H1 (cell line): ENCODE data around the gene FHL2. TPM values are rescaled to one million over a fixed set of nuclear protein-coding genes. Genes with fewer than 3 reads are reported as not detected.

Source experiments
- BCL11A ChIP-seq, 2 experiments: IDR thresholded peaks; one replicate each; pipeline ENCODE4 v1.6.1; 2011; ENCODE audit warnings: low read depth in 2 of 2, low read length in 2 of 2, mild to moderate bottlenecking in 2 of 2
- CBX5 ChIP-seq: fragments of 300-800, 300-1000 bp; sonication (generic); IDR thresholded peaks from 2 replicates; pipeline ENCODE4 v1.7.1; 2016; ENCODE audit warnings: antibody characterized with exemption, low read length, low read depth
- CTBP2 ChIP-seq: IDR thresholded peaks from 2 replicates; pipeline ENCODE4 v1.7.0; 2011; ENCODE audit warnings: borderline replicate concordance, mild to moderate bottlenecking, moderate library complexity, mixed read lengths, low read length; ENCODE audit not compliant: insufficient read depth, insufficient read length
- CTCF ChIP-seq, 3 experiments: IDR thresholded peaks; 1 replicate in 2 of 3; 2 replicates in 1 of 3; pipeline versions ENCODE4 v1.5.1 to v1.6.1; 2011; ENCODE audit warnings: low read length in 3 of 3, mild to moderate bottlenecking in 3 of 3, inconsistent platforms in 2 of 3, low read depth in 1 of 3, moderate library complexity in 1 of 3; ENCODE audit not compliant: insufficient read depth in 1 of 3; ENCODE audit errors: control extremely low read depth in 1 of 3
- EGR1 ChIP-seq: IDR thresholded peaks from 2 replicates; pipeline ENCODE4 v1.6.1; 2011; ENCODE audit warnings: low read depth, low read length, borderline replicate concordance
- EP300 ChIP-seq, 2 experiments: IDR thresholded peaks; 1 replicate in 1 of 2; 2 replicates in 1 of 2; pipeline ENCODE4 v1.6.1; 2011 to 2012; ENCODE audit warnings: low read depth in 2 of 2, low read length in 2 of 2, mild to moderate bottlenecking in 2 of 2, borderline replicate concordance in 1 of 2, inconsistent platforms in 1 of 2, moderate library complexity in 1 of 2
- GTF2F1 ChIP-seq: IDR thresholded peaks from 2 replicates; pipeline ENCODE4 v1.6.1; 2012; ENCODE audit warnings: low read depth, low read length, improper control_type of control experiment, borderline replicate concordance
- HDAC2 ChIP-seq, 2 experiments: fragments of 300-600 bp in 1 of 2; sonication (generic) in 1 of 2; IDR thresholded peaks; 2 replicates each; pipeline ENCODE4 v1.6.1; 2011 to 2012; ENCODE audit warnings: low read depth in 2 of 2, low read length in 2 of 2, mild to moderate bottlenecking in 2 of 2, moderate library complexity in 2 of 2, borderline replicate concordance in 1 of 2, inconsistent platforms in 1 of 2
- JUN ChIP-seq: IDR thresholded peaks from 2 replicates; pipeline ENCODE4 v1.6.1; 2011; ENCODE audit warnings: low read depth, mild to moderate bottlenecking, improper control_type of control experiment, low read length
- KDM1A ChIP-seq: fragments of 200-600, 300-600 bp; sonication (generic); IDR thresholded peaks from 2 replicates; pipeline ENCODE4 v1.7.1; 2016; ENCODE audit warnings: mild to moderate bottlenecking, low read length, borderline replicate concordance
- MAX ChIP-seq: IDR thresholded peaks from 2 replicates; pipeline ENCODE4 v1.6.1; 2012; ENCODE audit warnings: inconsistent platforms
- POU5F1 ChIP-seq: IDR thresholded peaks from 2 replicates; pipeline ENCODE4 v1.6.1; 2011; ENCODE audit warnings: low read depth, mild to moderate bottlenecking, low read length, moderate library complexity
- RFX5 ChIP-seq: IDR thresholded peaks from 2 replicates; pipeline ENCODE4 v1.6.1; 2011; ENCODE audit warnings: low read depth, low read length, improper control_type of control experiment, borderline replicate concordance
- RNF2 ChIP-seq: fragments of 200-900, 300-1000 bp; sonication (generic); IDR thresholded peaks from 2 replicates; pipeline ENCODE4 v1.7.1; 2016; ENCODE audit warnings: borderline replicate concordance, low read depth, mild to moderate bottlenecking, antibody characterized with exemption, low read length; ENCODE audit not compliant: poor library complexity, severe bottlenecking; ENCODE audit errors: missing control alignments
- SIX5 ChIP-seq: IDR thresholded peaks from 2 replicates; pipeline ENCODE4 v1.6.1; 2011; ENCODE audit warnings: mild to moderate bottlenecking, low read depth, low read length
- TAF7 ChIP-seq: optimal IDR thresholded peaks from 2 replicates; pipeline ENCODE3; 2011; ENCODE audit warnings: low read depth, mild to moderate bottlenecking, inconsistent platforms, low read length, moderate library complexity, borderline replicate concordance
- TBP ChIP-seq: IDR thresholded peaks from 2 replicates; pipeline ENCODE4 v1.6.1; 2011; ENCODE audit warnings: low read depth, low read length, improper control_type of control experiment
- polyA plus RNA-seq, 7 experiments: library from polyadenylated mRNA; depleted of rRNA in 3 of 7; stranded (reverse) in 5 of 7; unstranded in 2 of 7; fragments of >200 nt in 5 of 7; fragments of 200-250 nt in 2 of 7; gene quantifications; 1 replicate in 5 of 7; 2 replicates in 1 of 7; 4 replicates in 1 of 7; pipeline versions ENCODE4 v1.2.1 to v1.2.3, GENCODE V29; 2011 to 2013; ENCODE audit warnings: missing spikeins in 2 of 7, mixed read lengths in 2 of 7
- total RNA-seq: library from RNA; stranded (reverse); fragmentation: NEBNext Ultra II Directional; extraction: Animal tissue kit (Norgen Biotek cat#: 25700); gene quantifications from 2 replicates; pipeline ENCODE4 v1.2.1, GENCODE V29; 2021
- TF ChIP-seq, protein P1 (sequence below): IDR thresholded peaks from 2 replicates; pipeline ENCODE4 v1.6.1; 2011; ENCODE audit warnings: low read depth, mild to moderate bottlenecking, low read length; ENCODE audit not compliant: insufficient read depth

Gene FHL2
- total and polyA plus RNA-seq, 2 of the 8 experiments (the other 6 are each of a cell fraction or from before 2014, with no cell fraction given): 33.2 to 64.3 TPM

GRCh38 chr2:105329561-105330495, 69.0 kb downstream of the FHL2 start, which contains the start of gene TGFBRAP1 (continued):
- no peak for TF ChIP-seq EP300 (IDR thresholded peaks at IDR 0.05; ENCODE audit: borderline replicate concordance in 1 of 2, low read depth in 2 of 2, low read length in 2 of 2)
- TF ChIP-seq POU5F1: no peak
- TF ChIP-seq RNF2: no peak
- no peak for TF ChIP-seq KDM1A
- peak; percentile 79 for TF ChIP-seq MAX
- no peak for TF ChIP-seq RFX5
- no peak for TF ChIP-seq CTBP2
- peak; percentile 46 for TF ChIP-seq TAF7
- no peak for TF ChIP-seq CTCF (IDR thresholded peaks at IDR 0.05; ENCODE audit: control extremely low read depth in 1 of 3, insufficient read depth in 1 of 3, low read depth in 1 of 3, low read length in 3 of 3)
- no peak for TF ChIP-seq HDAC2 (IDR thresholded peaks at IDR 0.05; ENCODE audit: borderline replicate concordance in 1 of 2, low read depth in 2 of 2, low read length in 2 of 2)
- peak; percentile 21; the same call in 1 of the 2 replicates for TF ChIP-seq TBP
- no peak for TF ChIP-seq JUN
- TF ChIP-seq, protein P1, sequence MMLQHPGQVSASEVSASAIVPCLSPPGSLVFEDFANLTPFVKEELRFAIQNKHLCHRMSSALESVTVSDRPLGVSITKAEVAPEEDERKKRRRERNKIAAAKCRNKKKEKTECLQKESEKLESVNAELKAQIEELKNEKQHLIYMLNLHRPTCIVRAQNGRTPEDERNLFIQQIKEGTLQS: no peak
- TF ChIP-seq EGR1: peak; percentile 81; the same call in 1 of the 2 replicates
- TF ChIP-seq GTF2F1: no peak
- TF ChIP-seq CBX5: no peak
- TF ChIP-seq BCL11A (IDR thresholded peaks at IDR 0.05; ENCODE audit: low read depth in 2 of 2, low read length in 2 of 2): no peak
- TF ChIP-seq SIX5: no peak
